Measurements from ENCODE around the gene OPN3.

The OPN3 gene

DNA sequence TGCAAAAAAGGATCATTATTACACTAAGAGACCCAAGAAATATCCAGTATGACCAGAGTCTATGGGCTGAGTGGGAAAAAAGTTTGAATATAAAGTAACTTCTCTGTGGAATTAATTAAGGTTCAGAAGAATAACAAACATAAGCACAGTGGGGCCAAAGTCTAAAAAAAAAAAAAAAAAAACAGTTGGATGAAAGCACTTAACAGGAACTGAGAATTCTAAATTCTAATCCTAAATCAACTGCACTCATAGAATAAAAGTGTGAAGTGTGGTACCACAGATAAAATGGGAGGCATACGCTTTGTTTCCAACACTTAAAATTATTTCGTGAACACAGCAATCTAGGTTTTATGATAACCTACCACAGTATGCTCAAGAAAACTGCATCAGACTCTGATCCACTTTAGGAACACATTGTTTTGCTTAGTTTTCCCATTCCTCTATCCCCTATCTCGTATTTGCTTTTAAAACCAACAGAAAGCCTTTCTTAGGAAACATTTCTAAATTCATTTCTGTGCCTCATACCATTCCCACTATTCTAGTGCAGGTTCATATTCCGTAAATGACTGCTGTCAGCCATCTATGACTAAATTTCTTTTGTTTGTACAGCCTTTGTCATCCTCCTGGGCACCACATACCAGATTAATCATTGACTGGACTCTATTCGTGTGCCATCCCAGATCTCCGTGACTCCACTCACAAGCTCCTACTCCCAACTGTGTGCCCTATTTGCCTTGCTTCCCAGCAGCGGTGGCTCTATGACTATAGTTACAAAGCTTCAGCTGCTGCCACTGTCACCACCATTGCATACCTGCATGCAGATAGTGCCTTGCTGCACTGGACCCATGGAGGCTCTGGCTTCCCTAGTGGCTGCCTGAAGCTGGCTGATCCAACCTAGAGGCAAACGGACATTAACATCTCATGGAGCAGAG, 24.9 kb downstream of the OPN3 start:
- DNase-seq (ENCODE audit: low spot score), result no peak

DNA sequence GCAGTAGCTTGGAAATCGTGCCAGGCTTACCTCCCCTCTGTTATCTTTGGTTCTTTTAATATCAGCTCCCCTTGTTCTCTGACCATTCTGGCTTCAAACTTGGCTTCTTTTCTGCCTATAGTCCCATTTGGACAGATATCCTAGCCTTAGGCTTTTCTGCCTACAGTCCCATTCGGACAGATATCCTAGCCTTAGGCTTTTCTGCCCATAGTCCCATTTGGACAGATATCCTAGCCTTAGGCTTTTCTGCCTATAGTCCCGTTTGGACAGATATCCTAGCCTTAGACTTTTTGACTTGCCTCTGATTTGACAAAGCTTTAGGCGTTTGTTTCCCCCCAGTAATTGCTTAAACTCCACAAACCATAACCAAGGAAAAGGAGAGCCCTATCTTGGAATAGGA, 25.6 kb downstream of the OPN3 start:
- DNase-seq (ENCODE audit: low spot score), result no peak

DNA sequence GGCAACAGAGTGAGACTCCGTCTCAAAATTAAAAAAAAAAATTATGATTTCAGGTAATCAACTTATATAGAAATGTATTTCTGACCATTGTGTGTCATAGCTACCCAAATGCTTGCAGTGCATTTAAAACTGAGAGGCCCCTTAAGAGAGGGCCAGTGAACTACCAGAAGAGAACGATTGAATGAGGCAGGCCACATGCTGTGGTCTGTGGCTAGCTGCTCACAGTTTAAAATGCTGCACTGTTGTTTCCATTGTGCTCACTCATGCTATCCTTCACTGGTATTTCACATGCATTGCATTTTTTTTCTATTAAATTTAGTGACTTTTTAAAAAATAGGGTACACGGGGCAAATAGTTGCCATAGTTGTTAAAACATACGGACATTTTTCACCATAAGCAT, 26.0 kb downstream of the OPN3 start:
- DNase-seq (ENCODE audit: low spot score), result no peak

DNA sequence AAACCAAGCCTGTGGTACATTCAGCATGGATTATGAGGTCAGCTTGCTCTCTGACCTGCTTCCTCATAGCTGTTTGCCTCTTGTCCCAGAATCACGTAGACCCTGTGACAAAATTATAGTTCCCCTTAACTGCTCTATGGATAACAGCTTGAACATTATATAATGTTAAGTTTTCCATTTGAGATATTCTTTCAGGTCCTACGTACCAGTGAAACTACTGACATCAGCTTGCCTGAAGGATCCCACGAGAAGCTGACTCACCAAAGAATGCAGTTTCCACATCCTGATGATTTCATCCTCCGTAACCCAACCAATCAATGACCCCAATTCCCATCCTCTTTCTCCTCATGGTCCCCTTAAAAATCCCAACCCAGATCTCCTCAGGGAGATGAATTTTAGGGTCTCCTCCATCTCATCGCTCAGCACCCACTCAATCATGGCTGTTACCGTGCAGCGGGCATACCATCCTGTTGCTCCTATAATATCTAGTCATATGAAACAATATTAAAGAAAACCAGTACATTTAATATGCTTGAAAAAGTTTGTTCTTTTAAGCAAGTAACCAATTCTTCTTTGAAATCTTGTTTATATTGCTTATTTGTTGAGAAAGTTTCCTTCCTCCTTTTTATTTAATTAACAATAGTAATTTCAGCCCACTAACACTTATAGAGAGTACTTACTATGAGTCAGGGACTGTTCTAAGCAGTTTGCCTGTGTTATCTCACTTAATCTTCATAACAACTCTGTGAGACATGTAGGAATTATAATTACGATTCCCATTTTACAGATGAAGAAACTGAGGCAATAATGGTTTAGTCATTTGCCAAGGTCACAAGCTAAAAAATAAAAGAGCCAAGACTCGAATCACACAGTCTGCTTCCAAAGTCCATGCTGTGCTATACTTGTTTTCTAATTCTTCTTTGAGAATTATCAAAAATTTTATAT, 27.4 kb downstream of the OPN3 start:
- DNase-seq (ENCODE audit: low spot score), result no peak

DNA sequence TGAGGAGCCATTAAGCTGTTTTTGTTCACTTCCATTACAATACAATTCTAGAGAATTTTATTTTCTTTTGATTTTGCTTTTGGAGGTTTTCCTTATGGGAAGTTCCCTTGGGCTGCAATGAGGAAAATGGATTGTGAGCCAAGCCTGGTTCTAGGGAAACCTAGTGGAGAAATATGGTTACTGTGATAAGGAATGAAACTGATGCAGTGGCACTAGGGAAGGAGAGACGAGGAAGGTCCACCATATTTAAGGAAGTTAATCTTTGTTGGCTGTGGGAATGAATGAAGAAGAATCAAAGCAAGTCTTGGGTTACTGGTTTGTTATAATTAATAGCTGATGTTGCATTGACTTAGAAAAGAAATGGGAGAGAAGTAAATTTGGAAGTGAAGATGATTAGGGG, 28.4 kb downstream of the OPN3 start:
- no peak for DNase-seq (ENCODE audit: low spot score)

DNA sequence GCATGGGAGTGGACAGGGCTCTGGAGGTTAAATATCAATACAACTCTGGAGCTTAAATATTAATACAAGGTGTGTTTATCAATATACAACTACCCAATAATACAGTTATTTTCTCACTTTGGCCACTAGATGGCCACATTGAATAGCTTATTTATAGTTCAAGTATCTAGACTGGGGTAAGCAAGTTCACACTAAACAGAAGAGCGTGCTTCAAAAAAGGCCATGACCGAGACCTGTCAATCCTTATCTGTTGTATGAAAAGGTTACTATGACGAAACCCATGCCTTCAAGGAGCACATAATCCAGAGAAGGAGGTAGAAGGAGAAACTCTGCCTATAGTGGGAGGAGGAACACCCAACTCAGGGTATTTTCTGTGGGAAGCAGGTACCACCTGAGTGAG, 29.1 kb downstream of the OPN3 start:
- peak; percentile 74 for DNase-seq (ENCODE audit: low spot score)

- no peak for DNase-seq (ENCODE audit: low spot score)
Measured at GRCh38 chr1:241610056-241610815, 29.9 kb downstream of the OPN3 start.

- no peak for DNase-seq (ENCODE audit: low spot score)
Measured at GRCh38 chr1:241608379-241609033, 31.7 kb downstream of the OPN3 start.

GRCh38 chr1:241607497-241607896, 32.7 kb downstream of the OPN3 start:
- no peak for DNase-seq (ENCODE audit: low spot score)

DNA sequence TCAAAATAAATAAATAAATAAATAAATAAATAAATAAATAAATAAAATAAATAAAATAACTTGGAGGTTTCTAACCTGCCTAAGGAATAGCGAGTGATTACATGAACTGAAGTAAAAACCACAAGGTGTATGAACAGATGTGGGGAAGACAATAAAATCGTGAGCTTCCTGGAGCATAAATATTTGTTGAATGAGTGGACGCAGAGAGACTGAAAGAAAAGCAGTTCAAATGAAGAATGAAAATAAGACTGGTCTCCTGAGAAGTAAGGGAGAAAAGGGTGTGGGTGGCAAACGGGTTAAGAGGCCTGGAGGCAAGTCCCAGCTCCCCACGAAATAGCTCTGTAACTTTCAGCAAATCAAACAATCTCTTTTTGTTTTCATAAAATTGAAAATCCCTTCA, 33.6 kb downstream of the OPN3 start:
- no peak for DNase-seq (ENCODE audit: low spot score)

DNA sequence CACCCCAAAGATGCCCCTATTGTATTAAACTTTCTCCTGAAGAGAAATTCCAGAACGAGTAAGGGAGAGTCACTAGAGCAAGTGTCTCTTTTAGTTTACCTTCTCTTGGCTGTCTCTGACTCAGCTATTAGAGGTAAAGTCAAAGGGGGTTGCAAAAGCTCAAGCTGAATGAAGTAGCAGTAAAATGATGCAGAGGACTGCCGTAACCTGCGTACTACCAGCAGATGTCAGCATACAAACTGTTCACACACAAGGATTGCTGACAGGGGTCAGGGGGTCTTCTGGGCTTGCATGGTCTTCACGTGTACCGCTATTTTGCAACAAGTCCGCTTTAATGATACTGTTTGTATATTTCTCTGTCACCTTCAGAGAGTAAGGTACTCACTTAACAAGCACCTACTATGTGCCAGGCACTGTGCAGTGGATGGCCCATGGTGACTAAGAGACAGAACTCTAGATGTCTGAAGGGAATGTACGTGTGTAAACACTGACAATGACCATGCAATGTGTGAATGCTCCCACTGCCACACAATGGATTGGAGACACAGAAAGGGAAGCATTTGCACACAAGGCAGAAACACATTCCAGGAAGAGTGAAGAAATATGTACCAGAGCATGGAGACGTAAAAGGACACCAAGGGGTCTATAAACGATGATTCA, 34.9 kb downstream of the OPN3 start:
- DNase-seq (ENCODE audit: low spot score), result no peak

DNA sequence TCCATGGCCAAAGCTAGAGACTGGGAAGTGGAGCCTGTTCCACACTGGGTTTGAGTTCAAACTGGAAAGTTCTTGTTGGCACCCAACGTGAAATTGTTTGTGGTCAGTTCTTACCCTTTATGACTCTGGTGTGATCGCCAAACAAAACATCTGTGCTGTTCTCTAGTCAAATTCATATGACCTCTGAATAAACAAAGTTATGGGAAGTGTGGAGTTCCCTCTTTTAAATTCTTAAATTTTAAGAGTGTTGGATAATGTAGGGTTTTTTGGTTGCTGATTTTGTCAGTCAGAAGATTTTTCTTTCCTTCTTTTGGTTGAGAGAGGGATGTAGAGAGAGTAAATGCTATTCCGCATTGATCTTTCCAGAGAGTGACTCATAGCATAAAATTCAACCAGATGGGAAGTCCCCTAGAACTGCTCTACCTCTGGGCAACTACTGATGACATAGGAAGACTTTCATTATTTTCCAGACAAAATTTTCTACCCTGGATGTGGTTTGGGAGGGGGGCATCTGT, 36.4 kb downstream of the OPN3 start:
- DNase-seq (ENCODE audit: low spot score), result no peak

DNA sequence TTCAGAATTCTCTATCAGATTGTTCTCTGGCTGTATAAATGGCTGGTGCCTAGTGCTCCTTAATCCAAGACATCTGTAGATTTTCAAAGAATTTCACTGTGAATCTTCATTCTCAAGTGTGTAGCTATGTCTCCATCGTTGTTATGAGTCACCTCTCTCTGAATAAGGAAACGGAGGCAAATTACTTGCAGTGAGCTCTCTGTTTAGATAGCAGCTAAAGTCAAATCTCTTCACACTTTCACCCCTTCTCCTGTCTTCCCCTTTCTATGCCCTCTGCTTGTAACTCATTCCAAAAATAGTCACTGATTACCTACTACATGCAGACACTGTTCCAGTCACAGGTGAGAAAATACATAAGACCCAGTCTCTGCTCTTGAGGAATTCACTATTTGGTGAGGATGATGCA, 39.7 kb downstream of the OPN3 start:
- DNase-seq (ENCODE audit: low spot score), result no peak

DNA sequence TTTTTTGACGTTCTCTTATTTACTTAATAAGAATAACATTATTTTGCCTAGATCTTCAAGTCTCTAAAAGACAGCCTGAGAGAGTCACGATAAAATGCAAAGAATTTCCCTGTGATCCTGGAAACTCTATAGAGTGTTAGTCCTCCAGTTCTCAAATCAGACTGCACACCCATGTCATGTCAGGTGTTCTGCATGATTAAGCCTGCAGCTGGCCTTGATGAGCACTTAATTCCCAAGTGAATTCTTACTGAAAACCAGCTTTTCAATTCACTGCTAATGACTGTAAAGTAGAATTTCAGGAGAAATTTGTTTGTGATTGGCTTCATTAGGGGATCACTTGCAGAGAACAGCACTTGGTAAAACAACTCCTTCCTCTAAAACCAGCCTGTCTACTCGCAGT, 41.9 kb downstream of the OPN3 start:
- DNase-seq (ENCODE audit: low spot score), result no peak

- DNase-seq (ENCODE audit: low spot score), result no peak
Measured at GRCh38 chr1:241596633-241597032, 43.5 kb downstream of the OPN3 start.

GRCh38 chr1:241593186-241593585, 47.0 kb downstream of the OPN3 start:
- DNase-seq (ENCODE audit: low spot score), result no peak

- no peak for DNase-seq (ENCODE audit: low spot score)
Measured at GRCh38 chr1:241592273-241592958, 47.8 kb downstream of the OPN3 start.

- no peak for DNase-seq (ENCODE audit: low spot score)
Measured at GRCh38 chr1:241591736-241592135, 48.4 kb downstream of the OPN3 start.

- DNase-seq (ENCODE audit: low spot score), result no peak
Measured at GRCh38 chr1:241591317-241591716, 48.9 kb downstream of the OPN3 start.

- DNase-seq (ENCODE audit: low spot score), result no peak
Measured at GRCh38 chr1:241590719-241591118, 49.5 kb downstream of the OPN3 start.
